Skeletal muscle satellite cell (primary cell): ENCODE data around the gene KCNIP4.
A peak's percentile ranks its signal among the peaks of the same experiment; 100 is the strongest.

ENCODE experiments used
- H3K27me3 ChIP-seq: 2 replicates; pipeline ENCODE4 v1.7.0; 2013; ENCODE audit warnings: low read length; ENCODE audit not compliant: control insufficient read depth, insufficient read depth
- H3K36me3 ChIP-seq: 2 replicates; pipeline ENCODE4 v1.7.0; 2013; ENCODE audit warnings: mild to moderate bottlenecking, control low read depth, low read length; ENCODE audit not compliant: insufficient read depth
- H3K4me1 ChIP-seq: 2 replicates; pipeline ENCODE4 v1.7.0; 2013; ENCODE audit warnings: low read length; ENCODE audit not compliant: control insufficient read depth, insufficient read depth
- H3K4me2 ChIP-seq: 2 replicates; pipeline ENCODE4 v1.7.0; 2013; ENCODE audit warnings: mild to moderate bottlenecking, low read length
- H3K4me3 ChIP-seq: 2 replicates; pipeline ENCODE4 v1.7.0; 2013; ENCODE audit warnings: low read length
- H3K9ac ChIP-seq: 2 replicates; pipeline ENCODE4 v1.7.0; 2013; ENCODE audit warnings: mild to moderate bottlenecking, low read depth, low read length, moderate library complexity
- H3K9me3 ChIP-seq: replicated peaks from 2 replicates; pipeline ENCODE4 v1.7.0; 2013; ENCODE audit warnings: mild to moderate bottlenecking, control low read depth, low read length

Gene KCNIP4

DNA sequence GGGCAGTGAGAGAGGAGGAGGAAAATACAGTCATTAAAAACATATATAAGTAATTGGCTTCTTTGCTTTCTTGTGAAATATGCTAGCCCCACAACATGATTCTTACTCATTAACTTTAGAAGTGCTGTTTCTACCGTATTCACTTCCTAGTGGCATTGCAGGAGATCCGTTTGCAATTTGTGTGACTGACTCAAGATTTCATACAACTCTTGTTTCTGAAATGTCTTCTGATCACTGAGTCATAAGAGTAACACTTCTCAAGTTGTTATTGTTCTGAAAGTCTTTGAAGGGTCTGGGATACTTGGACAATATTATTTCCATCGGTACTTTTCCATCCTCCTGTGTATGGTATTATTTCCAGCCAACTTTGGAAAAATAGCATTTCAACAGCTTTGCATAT lies 937.5 kb downstream of the KCNIP4 start:
- Histone ChIP-seq H3K4me1 (peaks cover 18% of the 10 kb centered on the region), H3K27me3 (no peaks in the 10 kb centered on the region), H3K4me3 (no peak overlapping the region), H3K4me2 (no peak overlapping the region), H3K9me3 (no peaks in the 10 kb centered on the region), H3K9ac (no peak overlapping the region), H3K36me3 (no peaks in the 10 kb centered on the region)

DNA sequence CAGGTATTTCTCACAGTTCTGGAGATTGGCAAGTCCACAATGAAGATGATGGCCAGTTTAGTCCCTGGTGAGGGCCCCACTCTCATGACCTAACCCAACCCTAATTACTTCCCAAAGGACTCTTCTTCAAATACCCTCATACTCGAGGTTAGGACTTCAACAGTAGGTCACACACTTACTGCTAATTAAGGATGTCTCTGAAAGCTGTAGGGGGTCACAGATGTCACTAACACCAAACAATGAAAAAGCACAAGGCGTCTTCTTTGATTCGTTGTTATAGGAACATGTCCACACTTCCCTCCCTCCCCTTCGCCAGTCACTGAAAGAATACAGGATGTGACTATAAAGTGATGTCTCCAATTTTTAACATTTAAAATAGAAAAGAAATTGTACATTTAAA lies 938.6 kb downstream of the KCNIP4 start:
- H3K4me3 ChIP-seq: no peak overlapping the region
- H3K4me2 ChIP-seq: no peak overlapping the region
- H3K9me3 ChIP-seq: no peaks in the 10 kb centered on the region
- no peak overlapping the region for H3K9ac ChIP-seq
- H3K27me3 ChIP-seq: no peaks in the 10 kb centered on the region
- H3K36me3 ChIP-seq: no peaks in the 10 kb centered on the region
- H3K4me1 ChIP-seq: peaks cover 18% of the 10 kb centered on the region

DNA sequence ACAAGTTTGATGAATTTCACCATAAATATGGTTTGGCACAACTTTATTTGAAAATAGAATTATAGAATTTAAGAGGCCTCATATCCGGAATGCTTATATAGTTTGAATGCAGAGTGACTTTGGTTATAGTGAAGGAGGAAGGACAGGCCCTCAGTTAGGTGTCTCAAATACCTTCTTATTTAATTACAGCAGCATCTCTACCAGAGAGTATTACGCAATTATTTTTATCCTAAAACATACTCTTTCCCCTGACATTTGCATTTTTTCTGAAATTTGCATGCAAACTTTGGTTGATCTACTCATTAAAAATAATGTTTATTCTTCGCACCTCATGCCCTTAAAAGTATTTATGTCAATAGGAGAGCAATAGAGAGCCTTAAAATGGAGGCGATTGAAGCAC lies 942.9 kb downstream of the KCNIP4 start:
- H3K27me3 ChIP-seq: no peaks in the 10 kb centered on the region
- no peaks in the 10 kb centered on the region for H3K4me1 ChIP-seq
- H3K9ac ChIP-seq: no peak overlapping the region
- no peaks in the 10 kb centered on the region for H3K9me3 ChIP-seq
- no peak overlapping the region for H3K4me2 ChIP-seq
- no peaks in the 10 kb centered on the region for H3K36me3 ChIP-seq
- H3K4me3 ChIP-seq: no peak overlapping the region

DNA sequence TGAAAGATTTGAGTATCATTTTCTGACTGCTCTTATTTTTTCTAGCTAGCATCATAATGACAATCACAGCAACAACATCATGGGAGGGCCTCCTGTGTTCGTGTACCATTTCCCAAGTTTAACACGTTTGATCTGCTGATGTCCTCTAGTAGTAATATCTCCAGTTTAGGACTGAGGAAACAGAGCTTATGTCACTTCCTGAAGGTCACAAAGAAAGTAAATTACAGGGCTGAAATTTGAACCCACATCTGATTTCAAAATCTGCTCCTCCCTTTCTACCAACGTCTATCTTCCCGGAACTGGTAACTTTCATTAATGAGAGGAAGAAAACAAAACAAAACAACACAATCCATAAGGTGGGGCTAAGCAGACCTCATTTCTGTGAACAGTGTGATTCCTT lies 945.6 kb downstream of the KCNIP4 start:
- H3K4me3 ChIP-seq: no peak overlapping the region
- no peaks in the 10 kb centered on the region for H3K36me3 ChIP-seq
- H3K9ac ChIP-seq: no peak overlapping the region
- no peak overlapping the region for H3K4me2 ChIP-seq
- H3K27me3 ChIP-seq: no peaks in the 10 kb centered on the region
- no peaks in the 10 kb centered on the region for H3K4me1 ChIP-seq
- no peaks in the 10 kb centered on the region for H3K9me3 ChIP-seq

DNA sequence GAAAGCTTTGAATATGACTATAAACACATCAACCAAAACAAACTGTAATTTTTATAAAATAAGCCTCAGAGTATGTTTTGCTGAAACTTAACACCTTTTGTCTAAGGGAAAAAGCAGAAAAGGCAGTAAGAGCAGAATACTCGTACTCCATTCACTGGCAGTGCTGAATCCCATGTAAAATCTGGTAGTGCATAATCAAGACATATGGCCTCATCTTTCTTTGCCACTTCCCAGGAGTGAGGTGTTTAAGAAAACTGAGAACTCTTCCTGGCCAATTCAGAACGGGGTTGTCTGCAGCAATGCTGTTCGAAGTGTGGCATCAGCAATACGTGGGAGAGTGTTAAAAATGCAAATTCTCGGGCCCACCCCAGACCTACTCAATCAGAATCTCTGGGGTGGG lies 946.3 kb downstream of the KCNIP4 start:
- H3K27me3 ChIP-seq: no peaks in the 10 kb centered on the region
- H3K9me3 ChIP-seq: no peaks in the 10 kb centered on the region
- H3K9ac ChIP-seq: no peak overlapping the region
- no peaks in the 10 kb centered on the region for H3K4me1 ChIP-seq
- no peak overlapping the region for H3K4me2 ChIP-seq
- no peaks in the 10 kb centered on the region for H3K36me3 ChIP-seq
- H3K4me3 ChIP-seq: no peak overlapping the region

DNA sequence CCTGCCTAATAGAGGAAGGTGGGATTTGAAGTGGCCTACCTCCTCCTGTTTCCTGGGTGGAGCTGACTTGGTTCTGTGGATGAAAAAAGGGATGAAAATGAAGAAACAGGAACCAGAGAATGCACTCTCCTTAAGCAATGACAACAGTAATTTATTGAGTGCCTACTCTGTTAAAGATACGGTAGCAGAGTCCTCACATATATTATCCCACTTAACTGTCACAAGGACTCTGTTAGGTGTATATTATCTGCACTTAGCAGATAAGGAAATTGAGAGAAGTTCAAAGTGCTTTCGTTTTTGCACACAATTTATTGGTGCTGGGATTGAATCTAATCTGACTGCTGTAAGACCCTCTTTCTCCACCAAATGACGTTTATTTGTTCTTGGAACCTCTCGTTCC lies 947.1 kb downstream of the KCNIP4 start:
- H3K4me2 ChIP-seq: no peak overlapping the region
- H3K4me3 ChIP-seq: no peak overlapping the region

DNA sequence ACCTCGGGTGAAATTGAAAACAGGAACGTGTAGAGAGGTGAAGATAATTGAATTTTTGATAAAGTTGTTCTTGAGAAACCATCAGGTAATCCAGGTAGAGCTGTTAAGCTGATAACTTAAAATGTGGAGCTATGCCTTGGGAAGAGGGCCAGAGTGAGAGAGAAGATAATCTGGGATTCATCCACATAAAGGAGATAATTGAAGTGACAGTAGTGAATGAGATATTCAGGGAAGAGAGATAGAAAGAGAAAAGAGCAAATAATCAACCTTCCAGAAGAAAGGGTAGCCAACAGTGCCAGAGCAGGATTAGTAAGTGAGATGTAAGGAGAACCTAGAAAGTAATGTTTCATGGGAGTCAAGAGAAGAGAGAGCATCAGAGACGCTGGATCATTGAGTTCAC lies 950.7 kb downstream of the KCNIP4 start:
- Histone ChIP-seq H3K9me3 (no peaks in the 10 kb centered on the region), H3K4me2 (no peak overlapping the region), H3K27me3 (no peaks in the 10 kb centered on the region), H3K4me1 (no peaks in the 10 kb centered on the region), H3K9ac (no peak overlapping the region), H3K4me3 (no peak overlapping the region), H3K36me3 (no peaks in the 10 kb centered on the region)

More for the DNA sequence above, 947.1 kb downstream of the KCNIP4 start:
- no peaks in the 10 kb centered on the region for H3K36me3 ChIP-seq
- no peaks in the 10 kb centered on the region for H3K9me3 ChIP-seq
- no peaks in the 10 kb centered on the region for H3K4me1 ChIP-seq
- H3K27me3 ChIP-seq: no peaks in the 10 kb centered on the region
- H3K9ac ChIP-seq: no peak overlapping the region

DNA sequence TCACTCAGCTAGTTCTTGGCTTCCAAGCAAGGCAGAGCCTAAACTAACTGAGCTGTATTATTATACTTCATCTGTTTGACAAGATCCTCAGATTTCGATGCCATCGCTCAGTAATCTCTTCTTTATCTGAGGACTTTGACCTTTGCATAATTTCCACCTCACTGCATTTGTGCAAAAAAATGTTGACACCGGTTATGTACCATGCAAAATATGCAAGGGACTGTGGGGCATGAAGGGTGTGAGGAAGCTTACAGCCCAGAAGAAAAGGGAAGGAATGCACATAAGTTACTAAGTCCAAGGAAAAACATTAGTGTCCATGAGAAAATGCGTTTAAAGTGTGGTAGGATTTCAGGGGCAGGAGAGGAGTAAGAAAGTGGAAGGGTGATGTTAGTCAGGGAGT lies 953.0 kb downstream of the KCNIP4 start:
- Histone ChIP-seq H3K4me2 (no peak overlapping the region), H3K9me3 (no peaks in the 10 kb centered on the region), H3K4me1 (no peaks in the 10 kb centered on the region), H3K36me3 (no peaks in the 10 kb centered on the region), H3K4me3 (no peak overlapping the region), H3K9ac (no peak overlapping the region), H3K27me3 (no peaks in the 10 kb centered on the region)

DNA sequence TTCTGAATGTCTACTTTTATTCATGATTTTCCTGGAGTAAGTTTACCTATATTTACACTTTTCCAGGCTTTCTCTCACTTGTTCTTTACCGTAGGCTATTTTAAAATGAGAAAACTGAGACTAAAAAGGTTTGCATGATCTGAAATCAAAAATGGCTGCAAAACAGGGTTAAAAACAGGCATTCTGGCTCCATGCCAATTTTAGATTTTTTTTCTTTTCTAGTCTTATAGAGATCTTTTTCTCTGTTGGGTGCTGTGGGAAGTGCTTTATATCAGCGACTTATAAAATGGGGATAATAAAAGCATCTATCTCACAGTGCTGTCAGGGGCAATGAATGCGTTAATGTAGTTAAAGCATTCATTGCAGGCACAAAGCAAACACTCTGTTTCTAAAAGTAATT lies 953.6 kb downstream of the KCNIP4 start:
- H3K36me3 ChIP-seq: no peaks in the 10 kb centered on the region

DNA sequence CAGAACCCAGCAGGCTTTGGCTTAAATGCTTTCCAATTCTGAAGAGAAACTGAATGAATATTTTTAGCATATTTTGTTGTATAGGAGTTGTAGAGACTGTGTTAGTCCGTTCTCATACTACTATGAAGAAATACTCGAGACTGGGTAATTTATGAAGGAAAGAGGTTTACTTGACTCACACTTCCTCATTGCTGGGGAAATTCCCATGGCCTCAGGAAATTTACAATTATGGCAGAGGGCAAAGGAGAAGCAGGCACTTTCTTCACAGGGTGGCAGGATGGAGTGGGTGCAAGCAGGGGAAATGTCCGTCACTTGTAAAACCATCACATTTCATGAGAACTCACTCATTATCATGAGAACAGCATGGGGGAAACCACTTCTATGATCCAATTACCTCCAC lies 956.6 kb downstream of the KCNIP4 start:
- H3K4me2 ChIP-seq: no peak overlapping the region
- no peaks in the 10 kb centered on the region for H3K36me3 ChIP-seq
- no peaks in the 10 kb centered on the region for H3K27me3 ChIP-seq
- H3K9me3 ChIP-seq: no peaks in the 10 kb centered on the region
- no peaks in the 10 kb centered on the region for H3K4me1 ChIP-seq
- no peak overlapping the region for H3K9ac ChIP-seq
- H3K4me3 ChIP-seq: no peak overlapping the region

More for the DNA sequence above, 953.6 kb downstream of the KCNIP4 start:
- Histone ChIP-seq H3K4me3 (no peak overlapping the region), H3K9ac (no peak overlapping the region), H3K27me3 (no peaks in the 10 kb centered on the region), H3K9me3 (no peaks in the 10 kb centered on the region), H3K4me2 (no peak overlapping the region), H3K4me1 (no peaks in the 10 kb centered on the region)

DNA sequence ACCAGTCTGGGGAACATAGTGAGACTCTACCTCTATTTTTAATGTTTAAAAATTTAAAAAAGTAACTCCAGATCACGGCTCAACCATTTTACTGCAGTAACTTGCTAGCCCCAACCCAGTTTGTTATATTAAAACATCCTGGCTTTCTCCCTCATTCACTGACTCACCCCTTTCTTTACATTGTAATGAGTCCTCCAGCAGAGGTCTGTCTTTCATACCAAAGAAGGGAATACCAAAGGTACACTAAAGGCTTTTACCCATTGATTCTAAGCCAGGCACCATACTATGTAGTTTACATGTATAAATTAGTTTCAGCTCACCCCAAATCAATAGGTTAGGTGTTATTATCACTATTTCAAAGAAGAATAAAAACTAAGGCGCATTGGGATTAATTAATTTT lies 961.4 kb downstream of the KCNIP4 start:
- peaks cover 13% of the 10 kb centered on the region for H3K27me3 ChIP-seq
- no peak overlapping the region for H3K4me2 ChIP-seq
- H3K9ac ChIP-seq: no peak overlapping the region
- no peaks in the 10 kb centered on the region for H3K4me1 ChIP-seq
- no peaks in the 10 kb centered on the region for H3K36me3 ChIP-seq
- no peaks in the 10 kb centered on the region for H3K9me3 ChIP-seq
- H3K4me3 ChIP-seq: no peak overlapping the region

DNA sequence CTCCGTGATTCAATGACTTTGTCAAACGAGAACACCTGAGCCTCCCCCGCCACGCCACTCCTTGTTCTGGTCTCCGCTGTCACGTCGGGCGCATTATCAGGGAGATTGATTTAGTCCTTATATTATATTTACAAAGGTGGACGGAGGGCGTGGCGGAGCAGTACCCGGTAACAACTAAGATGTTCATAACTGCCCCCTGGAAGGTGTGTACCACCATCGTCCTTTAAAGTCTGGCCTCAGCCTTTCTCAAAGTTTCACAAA lies 964.1 kb downstream of the KCNIP4 start:
- Histone ChIP-seq H3K4me2 (peak overlapping the region; percentile 28), H3K4me1 (no peaks in the 10 kb centered on the region)

More for the DNA sequence above, 964.1 kb downstream of the KCNIP4 start:
- H3K27me3 ChIP-seq: peaks cover 13% of the 10 kb centered on the region
- H3K36me3 ChIP-seq: no peaks in the 10 kb centered on the region
- no peak overlapping the region for H3K4me3 ChIP-seq
- no peak overlapping the region for H3K9ac ChIP-seq
- no peaks in the 10 kb centered on the region for H3K9me3 ChIP-seq
